Activated naive CD8-positive, alpha-beta T cell treated with anti-CD3 and anti-CD28 coated beads, Interleukin-2, amount 10 ng/mL, durations not matched to agents 7 days and 5 days (primary cell): ENCODE results near the gene WFDC12. TPM values are rescaled to one million over a fixed set of nuclear protein-coding genes. Genes with fewer than 3 reads are reported as not detected.

ENCODE experiments used
- ATAC-seq: fragments of 150-1000 bp; cut with Tn5 transposase; one replicate; pipeline ENCODE4 v1.10.0; 2021; ENCODE audit warnings: low read depth, moderate library complexity
- POLR2A ChIA-PET: fragments of 350-600 bp; sonication (Branson Sonifier 250); formaldehyde crosslinking; loops from one replicate; lab custom pipeline; 2021; ENCODE audit warnings: antibody characterized with exemption; lab: Charles Lee
- DNase-seq: peaks from one replicate; pipeline ENCODE4 v3.0.0; 2021
- H3K27ac Mint-ChIP-seq: one replicate; pipeline ENCODE4 v1.8.0; 2022; ENCODE audit warnings: mild to moderate bottlenecking, mixed read lengths
- H3K27me3 Mint-ChIP-seq: one replicate; pipeline ENCODE4 v1.8.0; 2022; ENCODE audit warnings: mild to moderate bottlenecking, moderate library complexity, mixed read lengths
- H3K36me3 Mint-ChIP-seq: one replicate; pipeline ENCODE4 v1.8.0; 2021; ENCODE audit warnings: mild to moderate bottlenecking, mixed read lengths
- H3K4me1 Mint-ChIP-seq: one replicate; pipeline ENCODE4 v1.8.0; 2021; ENCODE audit warnings: mixed read lengths
- H3K4me3 Mint-ChIP-seq: one replicate; pipeline ENCODE4 v1.8.0; 2022; ENCODE audit warnings: mild to moderate bottlenecking, moderate library complexity, mixed read lengths
- H3K9me3 Mint-ChIP-seq: one replicate; pipeline ENCODE4 v1.8.0; 2021; ENCODE audit warnings: mixed read lengths
- total RNA-seq, 2 experiments: library from RNA; stranded (reverse); gene quantifications; one replicate each; pipeline ENCODE4 v1.2.3, GENCODE V29; 2021

WFDC12 gene
- total RNA-seq, 2 experiments from 2014 or later = not detected

- DNase-seq (no peak), ATAC-seq (no peak)
Measured at GRCh38 chr20:45111285-45111684, 13.0 kb downstream of the WFDC12 start.

GRCh38 chr20:45110301-45110700, 14.0 kb downstream of the WFDC12 start:
- POLR2A ChIA-PET = no interaction called here
- no peak for ATAC-seq
- Mint-ChIP-seq H3K4me3 (no peak overlapping the region), H3K4me1 (peaks cover 2% of the 10 kb centered on the region), H3K36me3 (no peaks in the 10 kb centered on the region), H3K9me3 (no peaks in the 10 kb centered on the region), H3K27ac (no peak overlapping the region), H3K27me3 (peaks cover 14% of the 10 kb centered on the region)
- no peak for DNase-seq

More at GRCh38 chr20:45111285-45111684, 13.0 kb downstream of the WFDC12 start:
- POLR2A ChIA-PET = no interaction called here
- H3K9me3 Mint-ChIP-seq = no peaks in the 10 kb centered on the region
- no peaks in the 10 kb centered on the region for H3K36me3 Mint-ChIP-seq
- peaks cover 2% of the 10 kb centered on the region for H3K4me1 Mint-ChIP-seq
- H3K27ac Mint-ChIP-seq = no peak overlapping the region
- peaks cover 14% of the 10 kb centered on the region for H3K27me3 Mint-ChIP-seq
- no peak overlapping the region for H3K4me3 Mint-ChIP-seq

GRCh38 chr20:45109634-45110033, 14.6 kb downstream of the WFDC12 start:
- Mint-ChIP-seq H3K27ac (no peak overlapping the region), H3K27me3 (peaks cover 13% of the 10 kb centered on the region), H3K9me3 (no peaks in the 10 kb centered on the region), H3K4me1 (no peaks in the 10 kb centered on the region), H3K4me3 (no peak overlapping the region), H3K36me3 (no peaks in the 10 kb centered on the region)
- no peak for DNase-seq
- ATAC-seq = no peak
- POLR2A ChIA-PET = no interaction called here

GRCh38 chr20:45105317-45105716, 18.9 kb downstream of the WFDC12 start:
- DNase-seq (no peak), ATAC-seq (no peak)
- Mint-ChIP-seq H3K9me3 (no peaks in the 10 kb centered on the region), H3K27me3 (peaks cover 36% of the 10 kb centered on the region), H3K4me3 (no peak overlapping the region), H3K4me1 (peaks cover 4% of the 10 kb centered on the region), H3K27ac (no peak overlapping the region), H3K36me3 (no peaks in the 10 kb centered on the region)
- POLR2A ChIA-PET = no interaction called here

- POLR2A ChIA-PET = no interaction called here
- no peak overlapping the region for H3K4me3 Mint-ChIP-seq
- peaks cover 4% of the 10 kb centered on the region for H3K4me1 Mint-ChIP-seq
- no peak overlapping the region for H3K27ac Mint-ChIP-seq
- peaks cover 41% of the 10 kb centered on the region for H3K27me3 Mint-ChIP-seq
- H3K36me3 Mint-ChIP-seq = no peaks in the 10 kb centered on the region
- H3K9me3 Mint-ChIP-seq = no peaks in the 10 kb centered on the region
- no peak for DNase-seq
- ATAC-seq = no peak
Measured at GRCh38 chr20:45104786-45105185, 19.5 kb downstream of the WFDC12 start.

- Mint-ChIP-seq H3K27me3 (peaks cover 54% of the 10 kb centered on the region), H3K4me3 (no peak overlapping the region), H3K4me1 (peaks cover 8% of the 10 kb centered on the region), H3K36me3 (no peaks in the 10 kb centered on the region), H3K27ac (no peak overlapping the region), H3K9me3 (no peaks in the 10 kb centered on the region)
- no peak for ATAC-seq
- POLR2A ChIA-PET = no interaction called here
- DNase-seq = no peak
Measured at GRCh38 chr20:45103072-45103471, 21.2 kb downstream of the WFDC12 start.

- Mint-ChIP-seq H3K4me1 (peaks cover 12% of the 10 kb centered on the region), H3K27me3 (peaks cover 63% of the 10 kb centered on the region), H3K27ac (no peak overlapping the region), H3K36me3 (no peaks in the 10 kb centered on the region), H3K9me3 (no peaks in the 10 kb centered on the region), H3K4me3 (no peak overlapping the region)
- POLR2A ChIA-PET = no interaction called here
- ATAC-seq (no peak), DNase-seq (no peak)
Measured at GRCh38 chr20:45101333-45101850, 22.9 kb downstream of the WFDC12 start.

GRCh38 chr20:45100563-45101245, 23.6 kb downstream of the WFDC12 start, which contains the start of gene KCNS1:
Gene KCNS1 (minus strand): TSS chr20:45101127. CDS start chr20:45099236, 1,891 bp downstream.
- H3K4me3 Mint-ChIP-seq = peak within 1 kb of the TSS; percentile 52
- H3K27me3 Mint-ChIP-seq = peaks cover 63% of the 10 kb centered on the region
- peak; percentile 42 for DNase-seq
- no peaks in the 10 kb centered on the region for H3K9me3 Mint-ChIP-seq
- no peaks in the 10 kb centered on the region for H3K36me3 Mint-ChIP-seq
- ATAC-seq = no peak
- peaks cover 12% of the 10 kb centered on the region for H3K4me1 Mint-ChIP-seq
- H3K27ac Mint-ChIP-seq = no peak within 1 kb of the TSS
- POLR2A ChIA-PET = no interaction called here

GRCh38 chr20:45098103-45098773, 26.0 kb downstream of the WFDC12 start:
- POLR2A ChIA-PET = interaction anchor here (0.5 to 1.3 kb wide), 2 partner anchors 40 to 192 kb away, joined by 3 read pairs; no protein-coding TSS in a partner anchor
- peak; percentile 64 for DNase-seq

GRCh38 chr20:45097485-45098102, 26.7 kb downstream of the WFDC12 start:
- Mint-ChIP-seq H3K36me3 (no peaks in the 10 kb centered on the region), H3K27ac (no peak overlapping the region), H3K4me1 (peaks cover 11% of the 10 kb centered on the region), H3K27me3 (peaks cover 43% of the 10 kb centered on the region), H3K4me3 (peak overlapping the region; percentile 48), H3K9me3 (no peaks in the 10 kb centered on the region)
- peak; percentile 66 for ATAC-seq
- POLR2A ChIA-PET = interaction anchor here (1.3 kb wide), 1 partner anchor 193 kb away, joined by 3 read pairs; no protein-coding TSS in a partner anchor
- DNase-seq = peak; percentile 70

More at GRCh38 chr20:45098103-45098773, 26.0 kb downstream of the WFDC12 start:
- Mint-ChIP-seq H3K27ac (no peak overlapping the region), H3K36me3 (no peaks in the 10 kb centered on the region), H3K9me3 (no peaks in the 10 kb centered on the region), H3K4me1 (peaks cover 13% of the 10 kb centered on the region), H3K27me3 (peaks cover 48% of the 10 kb centered on the region), H3K4me3 (no peak overlapping the region)
- peak; percentile 26 for ATAC-seq

- no peaks in the 10 kb centered on the region for H3K9me3 Mint-ChIP-seq
- ATAC-seq (no peak), DNase-seq (no peak)
- H3K4me3 Mint-ChIP-seq = no peak overlapping the region
- H3K36me3 Mint-ChIP-seq = no peaks in the 10 kb centered on the region
- peaks cover 11% of the 10 kb centered on the region for H3K4me1 Mint-ChIP-seq
- no peak overlapping the region for H3K27ac Mint-ChIP-seq
- POLR2A ChIA-PET = interaction anchor here (1.2 to 2.0 kb wide), 2 partner anchors 10 to 138 kb away, joined by 3 to 4 read pairs; no protein-coding TSS in a partner anchor
- peaks cover 38% of the 10 kb centered on the region for H3K27me3 Mint-ChIP-seq
Measured at GRCh38 chr20:45096781-45097180, 27.5 kb downstream of the WFDC12 start.

GRCh38 chr20:45095805-45096238, 28.4 kb downstream of the WFDC12 start:
- peaks cover 30% of the 10 kb centered on the region for H3K27me3 Mint-ChIP-seq

More at GRCh38 chr20:45095805-45096238, 28.4 kb downstream of the WFDC12 start:
- no peaks in the 10 kb centered on the region for H3K9me3 Mint-ChIP-seq
- DNase-seq = no peak
- peaks cover 9% of the 10 kb centered on the region for H3K4me1 Mint-ChIP-seq
- H3K36me3 Mint-ChIP-seq = no peaks in the 10 kb centered on the region
- POLR2A ChIA-PET = interaction anchor here (1.0 to 2.0 kb wide), 3 partner anchors 9 to 137 kb away, joined by 3 to 6 read pairs (median 4); no protein-coding TSS in a partner anchor
- no peak overlapping the region for H3K4me3 Mint-ChIP-seq
- H3K27ac Mint-ChIP-seq = no peak overlapping the region
- ATAC-seq = peak; percentile 50
